Measurements from ENCODE around the gene GDI1. TPM values are rescaled to one million over a fixed set of nuclear protein-coding genes. Genes with fewer than 3 reads are reported as not detected.

GDI1 gene
- total and polyA plus RNA-seq, 2 of the 4 experiments (the other 2 are of a cell fraction), result 113 to 291 TPM

- Histone ChIP-seq H2AK9ac (replicated peaks; ENCODE audit: low read depth, low read length, poor library complexity) (no peak overlapping the region), H2BK5ac (ENCODE audit: low read depth, low read length, poor library complexity, severe bottlenecking) (no peak overlapping the region), H4K20me1 (ENCODE audit: insufficient read depth, low read length) (no peaks in the 10 kb centered on the region; the same call in 1 of the 2 replicates), H2BK15ac (ENCODE audit: low read depth, low read length) (no peak overlapping the region), H3K36me3 (ENCODE audit: control insufficient read depth, insufficient read depth, low read length) (peaks cover 59% of the 10 kb centered on the region), H3K18ac (ENCODE audit: low read depth, low read length) (no peak overlapping the region), H4K91ac (ENCODE audit: insufficient read depth, low read depth, low read length) (no peak overlapping the region), H3K4me3 (ENCODE audit: insufficient read depth, low read depth, low read length) (no peak overlapping the region), H3K4ac (ENCODE audit: low read depth, low read length) (no peak overlapping the region), H4K8ac (ENCODE audit: low read depth in 2 of 2, low read length in 2 of 2) (no peak overlapping the region), H3K14ac (replicated peaks; ENCODE audit: low read depth, low read length) (no peak overlapping the region), H3K9me1 (ENCODE audit: insufficient read depth, low read length) (no peaks in the 10 kb centered on the region), H2BK20ac (ENCODE audit: low read depth, low read length) (no peak overlapping the region), H3K27ac (ENCODE audit: insufficient read depth, low read length) (no peak overlapping the region), H2BK120ac (ENCODE audit: low read depth, low read length) (no peak overlapping the region), H2AFZ (replicated peaks; ENCODE audit: low read length, poor library complexity) (no peak overlapping the region), H3K9ac (ENCODE audit: low read depth, low read length) (no peak overlapping the region), H3K56ac (ENCODE audit: extremely low read depth, insufficient read depth, low read length) (no peak overlapping the region), H3K23ac (ENCODE audit: low read depth, low read length) (no peak overlapping the region), H3K27me3 (ENCODE audit: control insufficient read depth, insufficient read depth, low read length) (no peaks in the 10 kb centered on the region), H3K4me1 (ENCODE audit: control insufficient read depth, insufficient read depth, low read length) (peaks cover 8% of the 10 kb centered on the region; the same call in 1 of the 2 replicates), H4K5ac (ENCODE audit: low read depth, low read length) (no peak overlapping the region), H3K79me1 (ENCODE audit: low read depth in 1 of 2, low read length in 2 of 2) (peaks cover 0 to 32% of the 10 kb centered on the region in 2 experiments; a peak in 2 of 4 replicates), H3K4me2 (ENCODE audit: low read depth, low read length) (no peak overlapping the region), H3K9me3 (ENCODE audit: control insufficient read depth, insufficient read depth, low read length) (no peaks in the 10 kb centered on the region; the same call in 1 of the 2 replicates), H2AK5ac (ENCODE audit: low read depth, low read length) (no peak overlapping the region)
- no peak for TF ChIP-seq MXI1 (IDR thresholded peaks at IDR 0.05; ENCODE audit: borderline replicate concordance, low read depth, low read length)
- no peak for ATAC-seq (ENCODE audit: low read depth)
- in situ Hi-C loops (cut with MboI; ENCODE audit: low sequenced_read_pairs), result no loop called here
- ChIA-PET POLR2A (ENCODE audit: unreplicated experiment) (no interaction called here), CTCF (no interaction called here)
- no peak for DNase-seq
- dilution Hi-C loops (cut with HindIII; ENCODE audit: low sequenced_read_pairs, unreplicated experiment), result no loop called here
- intact Hi-C loops (cut with micrococcal nuclease), result no loop called here
- WGBS, 2 experiments (ENCODE audit: extremely low coverage in 2 of 2, insufficient read length in 1 of 2), result 76% methylated on average over 3 of the region's 16 CpGs; no CpG with 5 or more reads in 1 of the 2 experiments
- BruUV-seq (replicated peaks), result no TSS peak
Measured at GRCh38 chrX:154445776-154446175, 8.8 kb downstream of the GDI1 start.
